ENCODE results near the gene TOR1AIP1.

The TOR1AIP1 gene

GRCh38 chr1:179883040-179883744, 1.1 kb downstream of the TOR1AIP1 start:
- no peak for DNase-seq

DNA sequence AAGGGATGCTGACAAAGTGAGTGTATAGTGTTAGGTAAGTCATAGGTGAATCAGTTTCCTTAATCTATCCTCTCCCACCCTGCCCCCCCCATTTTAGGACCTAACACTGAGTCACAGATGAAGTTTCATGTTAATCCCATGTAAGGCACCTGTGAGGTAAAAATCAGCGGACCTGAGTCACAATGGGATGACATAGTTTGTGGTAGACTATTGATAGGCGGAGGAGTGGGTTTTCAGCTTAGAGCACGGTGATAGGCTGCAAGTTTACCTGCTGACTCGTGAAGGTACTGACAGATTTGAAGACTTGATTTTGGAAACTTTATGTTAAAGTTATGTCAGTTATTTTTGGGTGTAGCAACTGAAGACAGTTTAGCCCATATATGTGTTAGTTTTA, 1.7 kb downstream of the TOR1AIP1 start:
- DNase-seq: peak; percentile 12

- DNase-seq: no peak
Observed at GRCh38 chr1:179888071-179888470, 6.0 kb downstream of the TOR1AIP1 start.

DNA sequence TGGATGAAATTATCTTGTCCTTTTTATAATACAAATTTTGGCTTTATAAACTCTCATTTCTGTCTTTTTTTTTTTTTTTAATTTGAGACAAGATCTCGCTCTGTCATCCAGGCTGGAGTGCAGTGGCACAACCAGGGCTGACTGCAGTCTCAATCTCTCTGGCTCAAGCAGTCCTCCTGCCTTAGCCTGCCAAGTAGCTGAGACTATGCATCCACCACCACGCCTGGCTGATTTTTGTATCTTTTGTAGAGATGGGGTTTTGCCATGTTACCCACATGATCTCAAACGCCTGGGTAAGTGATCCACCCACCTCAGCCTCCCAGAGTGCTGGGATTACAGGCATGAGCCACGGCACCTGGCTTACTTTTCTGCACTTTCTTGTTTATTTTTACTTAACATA, 7.5 kb downstream of the TOR1AIP1 start:
- no peak for DNase-seq

- no peak for DNase-seq
Observed at GRCh38 chr1:179910934-179911333, 28.8 kb downstream of the TOR1AIP1 start.

DNA sequence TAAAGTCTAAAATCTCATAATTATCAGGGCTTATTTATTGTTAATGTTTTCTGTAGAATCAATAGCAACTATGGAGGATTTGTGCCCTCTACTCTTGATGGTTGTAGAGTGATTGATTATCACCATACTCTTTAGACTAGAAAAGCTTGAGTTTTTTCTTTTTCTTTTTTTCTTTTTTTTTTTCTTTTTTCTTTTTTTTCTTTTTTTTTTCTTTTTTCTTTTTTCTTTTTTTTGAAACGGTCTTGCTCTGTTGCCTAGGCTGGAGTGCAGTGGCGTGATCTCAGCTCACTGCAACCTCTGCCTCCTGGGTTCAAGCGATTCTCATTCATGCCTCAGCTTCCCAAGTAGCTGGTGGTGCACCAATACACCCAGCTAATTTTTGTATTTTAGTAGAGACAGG, 29.7 kb downstream of the TOR1AIP1 start:
- no peak for DNase-seq

- no peak for DNase-seq
Observed at GRCh38 chr1:179917601-179918429, 35.7 kb downstream of the TOR1AIP1 start.

- DNase-seq: no peak
Observed at GRCh38 chr1:179921472-179921871, 39.4 kb downstream of the TOR1AIP1 start.

DNA sequence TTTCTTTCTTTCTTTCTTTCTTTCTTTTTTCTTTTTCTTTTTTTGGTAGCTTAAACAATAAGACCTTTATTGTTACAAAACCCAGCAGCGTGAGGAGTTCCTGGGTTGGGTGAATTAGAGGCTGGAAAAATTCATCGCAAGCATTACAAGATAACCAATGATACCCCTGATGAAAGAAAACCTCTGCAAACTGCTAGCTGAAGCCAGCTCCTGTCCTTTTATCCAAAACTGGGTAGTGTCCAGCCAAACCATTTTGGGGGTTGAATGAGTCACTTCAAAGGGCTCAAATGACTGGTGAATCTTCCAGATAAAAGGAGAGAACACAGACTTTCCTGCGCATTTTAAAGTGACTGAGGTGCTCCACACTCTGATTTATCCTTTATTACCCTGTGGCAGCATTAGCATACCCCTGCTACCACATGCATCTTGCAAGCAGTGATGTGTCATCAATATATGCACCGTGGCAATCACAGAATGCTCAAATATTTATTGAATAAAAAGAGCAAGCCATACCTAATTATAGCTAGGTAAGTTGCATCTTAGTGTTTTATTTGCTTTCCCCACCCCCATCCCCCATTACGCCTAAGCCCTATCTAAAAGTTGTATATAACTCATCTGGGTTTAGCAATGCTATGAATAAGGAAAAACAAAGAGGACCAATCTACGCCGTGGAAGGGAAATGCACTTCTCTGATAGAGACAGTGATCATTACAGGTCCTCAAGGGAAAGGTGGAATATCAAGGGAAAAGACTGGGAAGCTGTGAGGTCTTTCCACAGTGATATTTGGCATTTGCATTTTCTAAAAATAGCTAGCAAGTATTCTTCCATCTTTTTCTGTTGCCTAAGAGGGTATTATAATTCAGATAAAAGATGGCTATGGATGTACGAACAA, 40.1 kb downstream of the TOR1AIP1 start:
- peak; percentile 9 for DNase-seq

GRCh38 chr1:179923029-179923428, 40.9 kb downstream of the TOR1AIP1 start:
- DNase-seq: no peak

- DNase-seq: no peak
Observed at GRCh38 chr1:179924268-179924667, 42.2 kb downstream of the TOR1AIP1 start.

GRCh38 chr1:179925302-179925701, 43.2 kb downstream of the TOR1AIP1 start:
- no peak for DNase-seq

GRCh38 chr1:179925922-179926849, 44.1 kb downstream of the TOR1AIP1 start:
- peak; percentile 84 for DNase-seq

- no peak for DNase-seq
Observed at GRCh38 chr1:179926850-179927205, 44.7 kb downstream of the TOR1AIP1 start.

- DNase-seq: no peak
Observed at GRCh38 chr1:179929955-179930798, 48.1 kb downstream of the TOR1AIP1 start.

- no peak for DNase-seq
Observed at GRCh38 chr1:179930867-179931266, 48.8 kb downstream of the TOR1AIP1 start.

- no peak for DNase-seq
Observed at GRCh38 chr1:179933219-179933618, 51.1 kb downstream of the TOR1AIP1 start.

DNA sequence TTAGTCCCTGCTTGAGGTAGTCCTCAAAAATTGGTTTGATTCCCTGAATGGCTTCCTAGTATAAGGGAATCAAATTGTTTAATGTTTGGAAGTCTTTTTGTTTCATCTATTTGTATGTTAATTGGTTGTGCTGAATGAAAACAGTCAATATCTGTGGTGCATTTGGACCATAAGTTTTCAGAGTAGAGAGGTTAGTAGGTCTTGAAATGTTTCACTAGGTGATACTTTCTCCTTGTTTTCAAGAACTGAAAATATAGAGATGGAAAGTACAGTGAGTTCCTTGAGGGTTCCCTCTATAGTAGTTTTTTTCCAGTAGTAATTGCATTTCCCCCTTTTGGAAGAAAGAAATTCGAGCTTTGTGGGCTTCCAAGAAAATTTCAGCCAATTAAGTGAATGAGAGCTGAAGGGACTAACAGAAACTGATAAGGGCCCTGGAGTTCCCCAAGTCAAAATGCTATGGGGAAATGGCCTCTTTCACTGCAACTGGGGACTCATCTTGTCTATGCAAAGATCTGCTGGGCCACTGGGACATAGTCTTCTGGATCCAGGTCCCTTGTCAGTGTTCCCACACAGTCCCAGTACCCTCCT, 53.9 kb downstream of the TOR1AIP1 start:
- DNase-seq: no peak

- no peak for DNase-seq
Observed at GRCh38 chr1:179937668-179938254, 55.7 kb downstream of the TOR1AIP1 start.

GRCh38 chr1:179938752-179939151, 56.7 kb downstream of the TOR1AIP1 start:
- DNase-seq: no peak

All from fibroblast of skin of right biceps (primary cell).